Colonic mucosa (tissue), 4 donors: Measurements from ENCODE around the gene SKAP1. TPM values are rescaled to one million over a fixed set of nuclear protein-coding genes. Genes with fewer than 3 reads are reported as not detected.

Experiments used
- DNase-seq: peaks from one replicate; pipeline ENCODE4 v3.0.0-alpha.2; 2020
- H3K27ac ChIP-seq: fragments of 200-600 bp; one replicate; pipeline ENCODE4 v1.8.0; 2021
- H3K27me3 ChIP-seq: fragments of 200-600 bp; one replicate; pipeline ENCODE4 v1.8.0; 2021
- H3K36me3 ChIP-seq: fragments of 200-600 bp; one replicate; pipeline ENCODE4 v1.8.0; 2021
- H3K4me1 ChIP-seq: fragments of 200-600 bp; one replicate; pipeline ENCODE4 v1.8.0; 2021; ENCODE audit warnings: mild to moderate bottlenecking
- H3K4me3 ChIP-seq: fragments of 200-600 bp; one replicate; pipeline ENCODE4 v1.8.0; 2021
- H3K9ac ChIP-seq, 2 donors: one replicate each; pipeline ENCODE4 v1.7.0; 2013; ENCODE audit warnings: control low read depth in 2 of 2, low read depth in 2 of 2, low read length in 2 of 2
- H3K9me3 ChIP-seq: fragments of 200-600 bp; one replicate; pipeline ENCODE4 v1.8.0; 2021
- CTCF ChIP-seq: fragments of 200-600 bp; IDR thresholded peaks from one replicate; pipeline ENCODE4 v1.8.0; 2022; ENCODE audit warnings: antibody characterized with exemption, mild to moderate bottlenecking
- intact Hi-C: fragments of 100-400 bp; cut with DNase I; formaldehyde crosslinking; loops from one replicate; pipeline ENCODE4 v1.14.1; 2022
- total RNA-seq, 2 donors: library from RNA; stranded (reverse); fragmentation: NEBNext Ultra II Directional in 1 of 2; extraction: Animal tissue kit (Norgen Biotek cat#: 25700) in 1 of 2; gene quantifications; one replicate each; pipeline ENCODE4 v1.2.1, GENCODE V29; 2021
- donor health status: healthy.
- donor health status: DM: no; HTN: no; CAD: no.
- donor health status: DM: no; HTN: no; CAD: no.

The SKAP1 gene
- total RNA-seq, 2 donors from 2014 or later: 1.2 to 2.1 TPM

DNA sequence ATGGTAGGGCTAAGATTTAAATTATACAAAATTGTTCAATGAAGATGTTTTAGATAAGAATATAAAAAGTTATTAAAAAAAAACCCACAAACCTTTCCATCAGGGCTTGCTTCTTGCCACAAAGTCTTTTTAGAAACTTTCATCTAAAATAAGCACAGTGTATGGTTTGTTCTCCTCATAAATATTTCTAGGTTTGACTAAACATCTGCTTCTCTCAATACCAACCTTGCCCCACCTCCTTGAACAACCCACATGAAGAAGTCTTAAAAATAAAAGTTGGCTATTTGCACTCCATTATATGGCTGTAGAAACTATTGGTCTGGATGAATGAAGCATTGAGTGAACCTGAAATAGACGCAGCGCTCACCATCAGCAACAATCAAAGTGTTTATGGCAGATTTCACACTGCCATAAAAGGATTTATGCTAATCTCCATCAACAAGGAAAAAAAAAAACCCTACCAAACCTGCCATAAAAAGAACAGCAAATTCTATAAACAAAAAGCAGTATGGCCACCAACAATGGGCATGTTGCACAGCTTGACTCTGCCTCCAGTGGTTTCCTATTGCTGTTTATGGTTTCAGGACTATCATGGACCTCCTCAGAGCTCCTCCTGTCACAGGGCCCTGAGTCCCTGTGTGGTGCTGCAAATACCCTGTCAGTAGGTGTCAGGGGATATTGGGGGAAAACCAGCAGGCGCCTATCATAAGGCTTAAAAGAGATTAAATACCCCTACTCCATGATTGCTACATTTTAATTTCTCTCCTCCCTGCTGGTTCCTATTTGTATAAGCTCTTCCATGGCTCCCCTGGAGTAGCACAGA, 284.8 kb downstream of the SKAP1 start:
- no peaks in the 10 kb centered on the region for H3K27me3 ChIP-seq
- H3K36me3 ChIP-seq: no peaks in the 10 kb centered on the region
- intact Hi-C loops: loop anchor here (10.0 kb wide), 1 partner anchor 480 kb away; the partner anchor contains the start of gene HOXB9

DNA sequence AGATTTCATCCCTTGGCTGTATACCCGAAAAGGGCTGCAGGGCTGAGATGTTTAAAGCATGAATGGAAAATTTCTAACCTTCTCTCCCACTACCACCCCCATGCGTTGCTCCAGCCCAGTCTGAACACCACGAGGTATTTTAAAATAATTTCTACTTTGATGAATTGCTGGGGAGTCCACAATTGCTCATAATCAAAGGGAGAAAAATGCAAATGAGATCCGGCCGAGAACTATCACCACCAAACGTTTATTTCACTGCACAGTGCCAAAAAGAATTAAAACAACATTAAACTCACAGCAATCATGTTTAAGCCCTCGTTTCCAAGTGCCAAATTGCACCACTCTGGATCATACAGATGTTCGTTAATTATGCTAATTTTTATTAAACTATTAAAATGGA, 285.8 kb downstream of the SKAP1 start:
- Histone ChIP-seq H3K36me3 (no peaks in the 10 kb centered on the region), H3K27ac (no peak overlapping the region), H3K27me3 (no peaks in the 10 kb centered on the region), H3K9ac (no peak overlapping the region), H3K9me3 (no peaks in the 10 kb centered on the region), H3K4me1 (no peaks in the 10 kb centered on the region), H3K4me3 (no peak overlapping the region)
- TF ChIP-seq CTCF: no peak
- intact Hi-C loops: loop anchor here (10.0 kb wide), 1 partner anchor 481 kb away; the partner anchor contains the start of gene HOXB9
- no peak for DNase-seq

More for the DNA sequence above, 284.8 kb downstream of the SKAP1 start:
- no peak for DNase-seq
- Histone ChIP-seq H3K9me3 (no peaks in the 10 kb centered on the region), H3K9ac (no peak overlapping the region), H3K4me3 (no peak overlapping the region), H3K4me1 (no peaks in the 10 kb centered on the region), H3K27ac (no peak overlapping the region)
- no peak for TF ChIP-seq CTCF

- intact Hi-C loops: loop anchor here (10.0 kb wide), 1 partner anchor 481 kb away; the partner anchor contains the start of gene HOXB9
- no peak for DNase-seq
- H3K4me1 ChIP-seq: no peaks in the 10 kb centered on the region
- H3K9me3 ChIP-seq: no peaks in the 10 kb centered on the region
- no peak overlapping the region for H3K4me3 ChIP-seq
- H3K27me3 ChIP-seq: no peaks in the 10 kb centered on the region
- no peak overlapping the region for H3K27ac ChIP-seq
- H3K36me3 ChIP-seq: no peaks in the 10 kb centered on the region
- H3K9ac ChIP-seq: no peak overlapping the region
- TF ChIP-seq CTCF: no peak
Observed at GRCh38 chr17:48143629-48144028, 286.4 kb downstream of the SKAP1 start.

GRCh38 chr17:48139944-48140343, 290.1 kb downstream of the SKAP1 start:
- no peak for TF ChIP-seq CTCF
- intact Hi-C loops: loop anchor here (10.0 kb wide), 1 partner anchor 485 kb away; the partner anchor contains the start of gene HOXB9

GRCh38 chr17:48137656-48138055, 292.4 kb downstream of the SKAP1 start:
- no peak overlapping the region for H3K27ac ChIP-seq
- no peak for TF ChIP-seq CTCF
- no peak overlapping the region for H3K4me3 ChIP-seq
- H3K4me1 ChIP-seq: no peaks in the 10 kb centered on the region
- no peaks in the 10 kb centered on the region for H3K36me3 ChIP-seq
- no peaks in the 10 kb centered on the region for H3K27me3 ChIP-seq
- DNase-seq: no peak
- H3K9me3 ChIP-seq: no peaks in the 10 kb centered on the region
- no peak overlapping the region for H3K9ac ChIP-seq
- intact Hi-C loops: no loop called here

More at GRCh38 chr17:48139944-48140343, 290.1 kb downstream of the SKAP1 start:
- DNase-seq: no peak
- no peaks in the 10 kb centered on the region for H3K36me3 ChIP-seq
- H3K27ac ChIP-seq: no peak overlapping the region
- no peaks in the 10 kb centered on the region for H3K4me1 ChIP-seq
- no peaks in the 10 kb centered on the region for H3K9me3 ChIP-seq
- H3K9ac ChIP-seq: no peak overlapping the region
- H3K27me3 ChIP-seq: no peaks in the 10 kb centered on the region
- no peak overlapping the region for H3K4me3 ChIP-seq
